WERI-Rb-1 (cell line): Measurements from ENCODE around the gene PLXNB3.
A peak's percentile ranks its signal among the peaks of the same experiment; 100 is the strongest.
"Not testable (repeated sequence)": the region's sequence is repeated elsewhere in the genome, so short reads cannot be mapped to it uniquely, and the experiment has no call there.

Source experiments
- DNase-seq: peaks from one replicate; pipeline ENCODE4 v3.0.0-alpha.2; 2020
- H3K27ac ChIP-seq: fragments of 250-450 bp; sonication (Bioruptor Pico); 2 replicates; pipeline ENCODE4 v1.5.1; 2020; ENCODE audit warnings: mild to moderate bottlenecking, moderate library complexity
- H3K27me3 ChIP-seq: fragments of 250-450 bp; sonication (Bioruptor Pico); 2 replicates; pipeline ENCODE4 v1.5.1; 2021; ENCODE audit warnings: mild to moderate bottlenecking, low read depth, moderate library complexity; ENCODE audit not compliant: insufficient read depth, severe bottlenecking
- H3K36me3 ChIP-seq: fragments of 250-450 bp; sonication (Bioruptor Pico); 2 replicates; pipeline ENCODE4 v1.5.1; 2020; ENCODE audit warnings: mild to moderate bottlenecking, moderate library complexity
- H3K4me3 ChIP-seq: 2 replicates; pipeline ENCODE4 v1.5.1; 2011; ENCODE audit warnings: low read depth, mild to moderate bottlenecking, control low read depth, low read length
- H3K9me3 ChIP-seq: fragments of 250-450 bp; sonication (Bioruptor Pico); 2 replicates; pipeline ENCODE4 v1.5.1; 2021; ENCODE audit warnings: mild to moderate bottlenecking, moderate library complexity; ENCODE audit not compliant: severe bottlenecking
- CTCF ChIP-seq: IDR thresholded peaks from 2 replicates; pipeline ENCODE4 v1.5.1; 2011; ENCODE audit warnings: low read depth, mild to moderate bottlenecking, control low read depth, inconsistent platforms, low read length

The PLXNB3 gene

GRCh38 chrX:153726286-153727122 lies 37.5 kb upstream of the PLXNB3 start:
- H3K9me3 ChIP-seq: no peaks in the 10 kb centered on the region

GRCh38 chrX:153727123-153727931 lies 36.7 kb upstream of the PLXNB3 start:
- Histone ChIP-seq H3K9me3 (no peaks in the 10 kb centered on the region), H3K36me3 (peaks cover 29% of the 10 kb centered on the region), H3K4me3 (peak overlapping the region; percentile 29), H3K27me3 (peaks cover 10% of the 10 kb centered on the region), H3K27ac (peak overlapping the region; percentile 89)
- DNase-seq: no peak
- TF ChIP-seq CTCF: no peak

More at GRCh38 chrX:153726286-153727122, 37.5 kb upstream of the PLXNB3 start:
- Histone ChIP-seq H3K27me3 (peaks cover 10% of the 10 kb centered on the region), H3K4me3 (peak overlapping the region; percentile 29), H3K27ac (peak overlapping the region; percentile 89), H3K36me3 (peaks cover 29% of the 10 kb centered on the region)
- DNase-seq: peak; percentile 90
- no peak for TF ChIP-seq CTCF

- H3K4me3 ChIP-seq: no peak overlapping the region
- peaks cover 10% of the 10 kb centered on the region for H3K27me3 ChIP-seq
- peaks cover 22% of the 10 kb centered on the region for H3K36me3 ChIP-seq
- DNase-seq: no peak
- no peak overlapping the region; the same call in 1 of the 2 replicates for H3K27ac ChIP-seq
- peak; percentile 49 for TF ChIP-seq CTCF
- H3K9me3 ChIP-seq: no peaks in the 10 kb centered on the region
Measured at GRCh38 chrX:153728095-153728494, 36.0 kb upstream of the PLXNB3 start.

- H3K27ac ChIP-seq: no peak overlapping the region
- H3K4me3 ChIP-seq: no peak overlapping the region
- peaks cover 21% of the 10 kb centered on the region for H3K36me3 ChIP-seq
- no peak for DNase-seq
- H3K9me3 ChIP-seq: no peaks in the 10 kb centered on the region
- TF ChIP-seq CTCF: no peak
- peaks cover 13% of the 10 kb centered on the region for H3K27me3 ChIP-seq
Measured at GRCh38 chrX:153728951-153729631, 35.0 kb upstream of the PLXNB3 start.

GRCh38 chrX:153730115-153730514 lies 33.9 kb upstream of the PLXNB3 start:
- H3K9me3 ChIP-seq, H3K4me3 ChIP-seq, H3K27ac ChIP-seq, H3K27me3 ChIP-seq, DNase-seq: not testable (repeated sequence)
- peaks cover 21% of the 10 kb centered on the region for H3K36me3 ChIP-seq
